PC-9 (cell line): ENCODE data around the gene SLC25A11. TPM values are rescaled to one million over a fixed set of nuclear protein-coding genes. Genes with fewer than 3 reads are reported as not detected.

Source experiments
- BruUV-seq: library from RNA; stranded (reverse); fragments of 400-500 nt; replicated peaks from 2 replicates; lab custom pipeline; 2021; lab: Mats Ljungman, UMichigan
- CTCF ChIA-PET: fragments of 300-600 bp; sonication (Branson Sonifier 250); formaldehyde crosslinking; loops from one replicate; lab custom pipeline; 2022; ENCODE audit warnings: antibody characterized with exemption; lab: Charles Lee
- POLR2A ChIA-PET: fragments of 300-600 bp; sonication (Branson Sonifier 250); formaldehyde crosslinking; loops from one replicate; lab custom pipeline; 2022; ENCODE audit warnings: antibody characterized with exemption; ENCODE audit not compliant: unreplicated experiment; lab: Charles Lee
- DNase-seq, 2 experiments: peaks; one replicate each; pipeline versions ENCODE4 v3.0.0 to v3.0.0-alpha.2; 2015 to 2022; ENCODE audit warnings: mixed read lengths in 1 of 2
- H2AFZ ChIP-seq: fragments of 200-600 bp; sonication (generic); 2 replicates; pipeline ENCODE4 v1.8.1; 2017; ENCODE audit warnings: antibody characterized with exemption
- H3F3A ChIP-seq: fragments of 200-600 bp; sonication (generic); 2 replicates; pipeline ENCODE4 v1.8.1; 2017; ENCODE audit warnings: antibody characterized with exemption, mild to moderate bottlenecking, low read depth; ENCODE audit not compliant: insufficient read depth
- H3K27ac ChIP-seq: fragments of 200-600 bp; sonication (generic); 2 replicates; pipeline ENCODE4 v1.6.1; 2016; ENCODE audit warnings: mixed run types
- H3K27me3 ChIP-seq: fragments of 200-600 bp; sonication (generic); 2 replicates; pipeline ENCODE4 v1.6.1; 2016; ENCODE audit warnings: low read depth, mixed run types; ENCODE audit not compliant: insufficient read depth
- H3K36me3 ChIP-seq: fragments of 200-600 bp; sonication (generic); 2 replicates; pipeline ENCODE4 v1.6.1; 2016; ENCODE audit warnings: low read depth, mixed run types
- H3K4me1 ChIP-seq: fragments of 200-600 bp; sonication (generic); replicated peaks from 2 replicates; pipeline ENCODE4 v1.6.1; 2016; ENCODE audit warnings: mixed run types; ENCODE audit not compliant: insufficient read depth
- H3K4me2 ChIP-seq: fragments of 200-600 bp; sonication (generic); 2 replicates; pipeline ENCODE4 v1.6.1; 2017; ENCODE audit warnings: mixed run types
- H3K4me3 ChIP-seq: fragments of 200-600 bp; sonication (generic); 2 replicates; pipeline ENCODE4 v1.6.1; 2016; ENCODE audit warnings: mixed run types
- H3K79me2 ChIP-seq: fragments of 200-600 bp; sonication (generic); 2 replicates; pipeline ENCODE4 v1.6.1; 2017; ENCODE audit warnings: low read depth, mixed run types
- H3K9me2 ChIP-seq: fragments of 200-600 bp; sonication (generic); 2 replicates; pipeline ENCODE4 v1.8.1; 2017; ENCODE audit warnings: mild to moderate bottlenecking; ENCODE audit not compliant: insufficient read depth
- H3K9me3 ChIP-seq: fragments of 200-600 bp; sonication (generic); 2 replicates; pipeline ENCODE4 v1.8.1; 2016; ENCODE audit warnings: low read depth; ENCODE audit not compliant: insufficient read depth
- H4K20me1 ChIP-seq: fragments of 200-600 bp; sonication (generic); 2 replicates; pipeline ENCODE4 v1.8.1; 2017; ENCODE audit not compliant: insufficient read depth
- EZH2 ChIP-seq: fragments of 200-600 bp; sonication (generic); IDR thresholded peaks from 2 replicates; pipeline ENCODE4 v1.8.0; 2017; ENCODE audit warnings: antibody characterized with exemption, low read depth
- intact Hi-C: fragments of 100-400 bp; cut with micrococcal nuclease; formaldehyde crosslinking; loops from one replicate; pipeline ENCODE4 v1.10.0; 2022; ENCODE audit not compliant: unreplicated experiment
- total RNA-seq: library from RNA; stranded (reverse); gene quantifications from 2 replicates; pipeline ENCODE4 v1.2.3, GENCODE V29; 2021
- TF ChIP-seq, protein P1 (sequence below): fragments of 200-600 bp; sonication (generic); conservative IDR thresholded peaks from 2 replicates; pipeline ENCODE4 v1.6.1; 2017; ENCODE audit warnings: mixed run types, antibody characterized with exemption, mild to moderate bottlenecking, moderate library complexity

Gene SLC25A11
- total RNA-seq, 1 experiment from 2014 or later, result 56.2 TPM

- TF ChIP-seq EZH2, result no peak
- TF ChIP-seq, protein P1, sequence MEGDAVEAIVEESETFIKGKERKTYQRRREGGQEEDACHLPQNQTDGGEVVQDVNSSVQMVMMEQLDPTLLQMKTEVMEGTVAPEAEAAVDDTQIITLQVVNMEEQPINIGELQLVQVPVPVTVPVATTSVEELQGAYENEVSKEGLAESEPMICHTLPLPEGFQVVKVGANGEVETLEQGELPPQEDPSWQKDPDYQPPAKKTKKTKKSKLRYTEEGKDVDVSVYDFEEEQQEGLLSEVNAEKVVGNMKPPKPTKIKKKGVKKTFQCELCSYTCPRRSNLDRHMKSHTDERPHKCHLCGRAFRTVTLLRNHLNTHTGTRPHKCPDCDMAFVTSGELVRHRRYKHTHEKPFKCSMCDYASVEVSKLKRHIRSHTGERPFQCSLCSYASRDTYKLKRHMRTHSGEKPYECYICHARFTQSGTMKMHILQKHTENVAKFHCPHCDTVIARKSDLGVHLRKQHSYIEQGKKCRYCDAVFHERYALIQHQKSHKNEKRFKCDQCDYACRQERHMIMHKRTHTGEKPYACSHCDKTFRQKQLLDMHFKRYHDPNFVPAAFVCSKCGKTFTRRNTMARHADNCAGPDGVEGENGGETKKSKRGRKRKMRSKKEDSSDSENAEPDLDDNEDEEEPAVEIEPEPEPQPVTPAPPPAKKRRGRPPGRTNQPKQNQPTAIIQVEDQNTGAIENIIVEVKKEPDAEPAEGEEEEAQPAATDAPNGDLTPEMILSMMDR, result peak; percentile 79
- Histone ChIP-seq H3K79me2 (no peaks in the 10 kb centered on the region), H3K4me3 (peak within 1 kb of the TSS; percentile 95), H3K4me1 (peaks cover 23% of the 10 kb centered on the region), H2AFZ (peak within 1 kb of the TSS; percentile 98), H3F3A (peaks cover 40% of the 10 kb centered on the region), H3K27me3 (no peaks in the 10 kb centered on the region), H3K27ac (peak within 1 kb of the TSS; percentile 25), H3K9me3 (no peaks in the 10 kb centered on the region), H3K9me2 (no peaks in the 10 kb centered on the region), H3K4me2 (peak within 1 kb of the TSS; percentile 93), H3K36me3 (no peaks in the 10 kb centered on the region), H4K20me1 (no peaks in the 10 kb centered on the region)
- ChIA-PET POLR2A (interaction anchor here (0.6 to 1.0 kb wide), 7 partner anchors 11 to 466 kb away, joined by 3 to 7 read pairs (median 4); partner anchors contain the start of genes KIF1C, RNF167, SLC25A11 and SPAG7), CTCF (interaction anchor here (1.1 to 2.0 kb wide), 2 partner anchors 19 to 78 kb away, joined by 5 to 10 read pairs; partner anchors contain the start of gene SPAG7)
- DNase-seq, result peak; percentile 57 to 82
- no TSS peak for BruUV-seq
- intact Hi-C loops, result loop anchor here (1.0 kb wide), 3 partner anchors 20 to 84 kb away; partner anchors contain the start of genes CHRNE and SPAG7
These were observed 47.3 kb upstream of the SLC25A11 start, which contains the start of gene CAMTA2 for GRCh38 chr17:4986951-4987766. TSS of gene CAMTA2 (minus strand) at chr17:4987675. CDS start at chr17:4986222, 1,453 bp downstream.

DNA sequence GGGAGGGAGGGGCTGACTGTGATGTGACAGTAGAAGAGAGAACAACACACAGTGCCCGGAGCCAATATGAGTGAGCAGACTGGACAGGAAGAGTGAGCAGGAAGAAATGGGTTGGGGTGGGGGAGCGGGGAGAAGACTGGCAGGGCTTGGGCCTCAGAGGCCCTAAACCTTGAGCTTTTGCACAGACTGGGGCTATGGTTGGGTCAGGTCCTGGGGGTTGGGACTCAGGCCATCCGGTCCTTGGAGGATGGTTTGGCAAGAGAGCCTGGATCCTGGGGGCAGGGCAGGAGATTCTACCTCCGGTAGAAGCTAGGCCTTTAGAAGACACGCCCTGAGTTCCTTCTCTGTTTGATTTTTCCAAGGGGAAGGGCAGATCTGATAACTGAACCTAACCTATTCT lies 46.6 kb upstream of the SLC25A11 start:
- POLR2A ChIA-PET, result interaction anchor here (0.7 to 1.0 kb wide), 3 partner anchors 12 to 47 kb away, joined by 3 to 4 read pairs (median 4); partner anchors contain the start of genes KIF1C, RNF167, SLC25A11 and SPAG7
- Histone ChIP-seq H2AFZ (peak overlapping the region; percentile 98), H3K4me3 (peak overlapping the region; percentile 95), H3K27me3 (no peaks in the 10 kb centered on the region), H3K27ac (peak overlapping the region; percentile 25), H4K20me1 (no peaks in the 10 kb centered on the region), H3K9me3 (no peaks in the 10 kb centered on the region), H3K4me2 (peak overlapping the region; percentile 93), H3K36me3 (no peaks in the 10 kb centered on the region), H3K79me2 (no peaks in the 10 kb centered on the region), H3F3A (peaks cover 35% of the 10 kb centered on the region), H3K4me1 (peaks cover 23% of the 10 kb centered on the region), H3K9me2 (no peaks in the 10 kb centered on the region)
- intact Hi-C loops, result no loop called here
- peak in 1 of 2 experiments; percentile 37 for DNase-seq
- TF ChIP-seq, protein P1, result no peak
- no peak for TF ChIP-seq EZH2
- CTCF ChIA-PET, result interaction anchor here (1.1 to 2.0 kb wide), 2 partner anchors 18 to 78 kb away, joined by 5 to 10 read pairs; partner anchors contain the start of gene SPAG7
- no TSS peak for BruUV-seq

DNA sequence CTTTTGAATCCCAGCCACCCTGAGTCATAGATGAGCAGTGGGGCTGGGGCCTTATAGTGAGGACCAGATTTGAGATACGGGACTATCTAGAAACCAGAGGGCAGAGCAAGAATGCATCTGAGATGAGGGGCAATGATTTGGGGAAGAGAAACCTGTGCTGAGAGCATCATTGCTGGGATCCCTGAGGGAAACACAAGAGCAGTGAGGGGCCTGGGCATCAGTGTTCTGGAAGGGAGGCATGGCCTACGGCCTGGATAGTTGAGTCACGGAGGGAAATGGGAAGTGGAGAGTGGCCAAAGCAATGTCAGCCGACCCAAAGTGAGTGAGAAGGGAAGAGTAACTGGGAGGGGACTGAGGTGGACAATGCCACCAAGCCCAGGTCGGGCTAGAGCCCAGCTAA lies 42.5 kb upstream of the SLC25A11 start:
- peaks cover 22% of the 10 kb centered on the region for H3F3A ChIP-seq
- H3K36me3 ChIP-seq, result no peaks in the 10 kb centered on the region
- intact Hi-C loops, result no loop called here
- no peak for DNase-seq
- H3K9me2 ChIP-seq, result no peaks in the 10 kb centered on the region
- H3K27me3 ChIP-seq, result no peaks in the 10 kb centered on the region
- H3K4me2 ChIP-seq, result no peak overlapping the region
- H3K4me3 ChIP-seq, result no peak overlapping the region
- no peak for TF ChIP-seq EZH2
- TF ChIP-seq, protein P1, result no peak
- H3K27ac ChIP-seq, result no peak overlapping the region
- no peak overlapping the region for H2AFZ ChIP-seq
- H3K4me1 ChIP-seq, result peaks cover 12% of the 10 kb centered on the region
- no TSS peak for BruUV-seq
- ChIA-PET POLR2A (interaction anchor here (0.5 kb wide), 1 partner anchor 74 kb away, joined by 3 read pairs; no protein-coding TSS in a partner anchor), CTCF (interaction anchor here (0.7 kb wide), 1 partner anchor 486 kb away, joined by 3 read pairs; no protein-coding TSS in a partner anchor)
- H4K20me1 ChIP-seq, result peaks cover 3% of the 10 kb centered on the region; the same call in 1 of the 2 replicates
- H3K79me2 ChIP-seq, result no peaks in the 10 kb centered on the region
- H3K9me3 ChIP-seq, result no peaks in the 10 kb centered on the region
